PC-3 (cell line): ENCODE results near the gene SP100. TPM values are rescaled to one million over a fixed set of nuclear protein-coding genes. Genes with fewer than 3 reads are reported as not detected.

ENCODE experiments used
- ATAC-seq: fragments of 200-7000 bp; cut with Tn5 transposase; 2 replicates; pipeline ENCODE4 v1.9.1; 2020; ENCODE audit warnings: mild to moderate bottlenecking, moderate library complexity
- BruUV-seq: library from RNA; stranded (reverse); fragments of 400-500 nt; replicated peaks from 2 replicates; lab custom pipeline; 2021; lab: Mats Ljungman, UMichigan
- CTCF ChIA-PET: fragments of 300-600 bp; sonication (Branson Sonifier 250); formaldehyde crosslinking; loops from one replicate; lab custom pipeline; 2022; ENCODE audit warnings: antibody characterized with exemption; lab: Charles Lee
- POLR2A ChIA-PET: fragments of 300-600 bp; sonication (Branson Sonifier 250); formaldehyde crosslinking; loops from one replicate; lab custom pipeline; 2022; ENCODE audit warnings: antibody characterized with exemption; ENCODE audit not compliant: unreplicated experiment; lab: Charles Lee
- DNase-seq: peaks from one replicate; pipeline ENCODE4 v3.0.0-alpha.2; 2015
- H2AFZ ChIP-seq: fragments of 300-600 bp; sonication (generic); 2 replicates; pipeline ENCODE4 v1.6.0; 2016; ENCODE audit warnings: antibody characterized with exemption, low read length
- H3F3A ChIP-seq: fragments of 300-600 bp; sonication (generic); one replicate; pipeline ENCODE4 v1.6.0; 2017; ENCODE audit warnings: antibody characterized with exemption, low read length, control low read depth, mild to moderate bottlenecking; ENCODE audit not compliant: unreplicated experiment
- H3K27ac ChIP-seq: fragments of 300-600 bp; sonication (generic); 2 replicates; pipeline ENCODE4 v1.5.1; 2016; ENCODE audit warnings: mild to moderate bottlenecking, low read length
- H3K27me3 ChIP-seq: fragments of 300-600 bp; sonication (generic); 2 replicates; pipeline ENCODE4 v1.6.1; 2016; ENCODE audit warnings: low read length, mixed read lengths
- H3K36me3 ChIP-seq: fragments of 300-600 bp; sonication (generic); 2 replicates; pipeline ENCODE4 v1.6.1; 2016; ENCODE audit warnings: low read depth, mixed run types, low read length, mixed read lengths
- H3K4me1 ChIP-seq: fragments of 300-600 bp; sonication (generic); 2 replicates; pipeline ENCODE4 v1.5.1; 2016; ENCODE audit warnings: low read length; ENCODE audit not compliant: insufficient read depth
- H3K4me2 ChIP-seq: fragments of 300-600 bp; sonication (generic); 2 replicates; pipeline ENCODE4 v1.6.0; 2016; ENCODE audit warnings: low read length
- H3K4me3 ChIP-seq: fragments of 300-600 bp; sonication (generic); 2 replicates; pipeline ENCODE4 v1.5.1; 2016; ENCODE audit warnings: mild to moderate bottlenecking, low read length, mixed read lengths
- H3K79me2 ChIP-seq: fragments of 300-600 bp; sonication (generic); 2 replicates; pipeline ENCODE4 v1.6.1; 2017; ENCODE audit warnings: low read length, mixed read lengths
- H3K9ac ChIP-seq: fragments of 300-600 bp; sonication (generic); 2 replicates; pipeline ENCODE4 v1.6.0; 2016; ENCODE audit warnings: mild to moderate bottlenecking, low read length
- H3K9me2 ChIP-seq: fragments of 300-600 bp; sonication (generic); replicated peaks from 2 replicates; pipeline ENCODE4 v1.6.1; 2016; ENCODE audit warnings: mixed run types, low read length, mixed read lengths
- H3K9me3 ChIP-seq: fragments of 300-600 bp; sonication (generic); 2 replicates; pipeline ENCODE4 v1.6.1; 2016; ENCODE audit warnings: low read length, mixed read lengths
- H4K20me1 ChIP-seq: fragments of 300-600 bp; sonication (generic); 2 replicates; pipeline ENCODE4 v1.6.1; 2016; ENCODE audit warnings: low read length, mixed read lengths
- CTCF ChIP-seq: fragments of 300-600 bp; sonication (generic); conservative IDR thresholded peaks from 2 replicates; pipeline ENCODE4 v1.5.1; 2017; ENCODE audit warnings: antibody characterized with exemption, low read depth, mild to moderate bottlenecking, low read length
- EZH2 ChIP-seq: fragments of 300-600 bp; sonication (generic); IDR thresholded peaks from one replicate; pipeline ENCODE4 v1.6.1; 2017; ENCODE audit warnings: antibody characterized with exemption, mild to moderate bottlenecking, low read length; ENCODE audit not compliant: unreplicated experiment
- EZH2phosphoT487 ChIP-seq: fragments of 300-600 bp; sonication (generic); IDR thresholded peaks from 2 replicates; pipeline ENCODE4 v1.6.1; 2018; ENCODE audit warnings: mild to moderate bottlenecking, antibody characterized with exemption, low read length, borderline replicate concordance
- intact Hi-C: fragments of 100-400 bp; cut with micrococcal nuclease; formaldehyde crosslinking; loops from 2 replicates; pipeline ENCODE4 v1.9.0; 2023
- total RNA-seq: library from RNA; depleted of rRNA; stranded (reverse); fragments of >200 nt; gene quantifications from 2 replicates; pipeline ENCODE4 v1.2.3, GENCODE V29; 2014

The SP100 gene
- total RNA-seq, 1 experiment from 2014 or later: 49.8 TPM

GRCh38 chr2:230471074-230471473 lies 55.1 kb downstream of the SP100 start:
- intact Hi-C loops: no loop called here
- H3K36me3 ChIP-seq: peaks cover 18% of the 10 kb centered on the region; the same call in 1 of the 2 replicates
- H3K9ac ChIP-seq: no peak overlapping the region
- H3K9me2 ChIP-seq: no peaks in the 10 kb centered on the region
- no peak overlapping the region for H3K4me3 ChIP-seq
- peaks cover 9% of the 10 kb centered on the region; the same call in 1 of the 2 replicates for H3K4me1 ChIP-seq
- H3K79me2 ChIP-seq: no peaks in the 10 kb centered on the region
- H4K20me1 ChIP-seq: no peaks in the 10 kb centered on the region
- ChIA-PET POLR2A (no interaction called here), CTCF (no interaction called here)
- H2AFZ ChIP-seq: no peak overlapping the region
- DNase-seq: no peak
- no peak for TF ChIP-seq EZH2
- no peaks in the 10 kb centered on the region for H3F3A ChIP-seq
- no TSS peak for BruUV-seq
- no peak overlapping the region for H3K27ac ChIP-seq
- no peaks in the 10 kb centered on the region for H3K9me3 ChIP-seq
- no peak overlapping the region for H3K4me2 ChIP-seq
- no peaks in the 10 kb centered on the region for H3K27me3 ChIP-seq
- ATAC-seq: no peak

- intact Hi-C loops: loop anchor here (2.0 kb wide), 1 partner anchor 138 kb away; no protein-coding TSS in a partner anchor
- no peak overlapping the region for H2AFZ ChIP-seq
- no peaks in the 10 kb centered on the region for H3K9me3 ChIP-seq
- no TSS peak for BruUV-seq
- POLR2A ChIA-PET: no interaction called here
- CTCF ChIA-PET: no interaction called here
- ATAC-seq (peak; percentile 62), DNase-seq (peak; percentile 57)
- H4K20me1 ChIP-seq: no peaks in the 10 kb centered on the region
- TF ChIP-seq EZH2phosphoT487 (no peak), CTCF (no peak), EZH2 (no peak)
- no peaks in the 10 kb centered on the region for H3K27me3 ChIP-seq
- H3K9ac ChIP-seq: no peak overlapping the region
- no peak overlapping the region for H3K27ac ChIP-seq
- no peaks in the 10 kb centered on the region for H3K9me2 ChIP-seq
- H3K4me1 ChIP-seq: peaks cover 9% of the 10 kb centered on the region; the same call in 1 of the 2 replicates
- H3K36me3 ChIP-seq: peaks cover 18% of the 10 kb centered on the region; the same call in 1 of the 2 replicates
- no peaks in the 10 kb centered on the region for H3K79me2 ChIP-seq
- H3K4me3 ChIP-seq: no peak overlapping the region
- no peak overlapping the region for H3K4me2 ChIP-seq
- H3F3A ChIP-seq: no peaks in the 10 kb centered on the region
Observed at GRCh38 chr2:230472621-230473018, 56.6 kb downstream of the SP100 start.

GRCh38 chr2:230473378-230473777 lies 57.4 kb downstream of the SP100 start:
- no peak overlapping the region for H3K27ac ChIP-seq
- intact Hi-C loops: loop anchor here (2.0 kb wide), 1 partner anchor 137 kb away; no protein-coding TSS in a partner anchor
- TF ChIP-seq CTCF (no peak), EZH2 (no peak), EZH2phosphoT487 (no peak)
- no peak overlapping the region for H3K4me3 ChIP-seq
- no peaks in the 10 kb centered on the region for H3F3A ChIP-seq
- peaks cover 18% of the 10 kb centered on the region; the same call in 1 of the 2 replicates for H3K36me3 ChIP-seq
- no peaks in the 10 kb centered on the region for H3K9me2 ChIP-seq
- ChIA-PET POLR2A (no interaction called here), CTCF (no interaction called here)
- peaks cover 9% of the 10 kb centered on the region; the same call in 1 of the 2 replicates for H3K4me1 ChIP-seq
- no peaks in the 10 kb centered on the region for H3K27me3 ChIP-seq
- H3K4me2 ChIP-seq: no peak overlapping the region
- no peak overlapping the region for H3K9ac ChIP-seq
- no peak for DNase-seq
- no peaks in the 10 kb centered on the region for H3K9me3 ChIP-seq
- no TSS peak for BruUV-seq
- no peak for ATAC-seq
- H3K79me2 ChIP-seq: no peaks in the 10 kb centered on the region
- no peaks in the 10 kb centered on the region for H4K20me1 ChIP-seq
- H2AFZ ChIP-seq: no peak overlapping the region
